Endometrial microvascular endothelial cells (primary cell): Measurements from ENCODE around the gene AGT. TPM values are rescaled to one million over a fixed set of nuclear protein-coding genes. Genes with fewer than 3 reads are reported as not detected.

Source experiments
- in situ Hi-C: cut with HindIII; loops from 2 replicates; pipeline ENCODE4 v1.10.0; 2017; ENCODE audit warnings: low sequenced_read_pairs, low pct_unique_long_range_greater_than_20kb; ENCODE audit errors: inconsistent ontology term
- total RNA-seq: library from RNA; depleted of rRNA; stranded (reverse); fragments of >200 nt; gene quantifications from one replicate; pipeline ENCODE4 v1.2.3, GENCODE V29; 2015; ENCODE audit errors: inconsistent ontology term

Gene AGT
- total RNA-seq, 1 donor from 2014 or later, result not detected

DNA sequence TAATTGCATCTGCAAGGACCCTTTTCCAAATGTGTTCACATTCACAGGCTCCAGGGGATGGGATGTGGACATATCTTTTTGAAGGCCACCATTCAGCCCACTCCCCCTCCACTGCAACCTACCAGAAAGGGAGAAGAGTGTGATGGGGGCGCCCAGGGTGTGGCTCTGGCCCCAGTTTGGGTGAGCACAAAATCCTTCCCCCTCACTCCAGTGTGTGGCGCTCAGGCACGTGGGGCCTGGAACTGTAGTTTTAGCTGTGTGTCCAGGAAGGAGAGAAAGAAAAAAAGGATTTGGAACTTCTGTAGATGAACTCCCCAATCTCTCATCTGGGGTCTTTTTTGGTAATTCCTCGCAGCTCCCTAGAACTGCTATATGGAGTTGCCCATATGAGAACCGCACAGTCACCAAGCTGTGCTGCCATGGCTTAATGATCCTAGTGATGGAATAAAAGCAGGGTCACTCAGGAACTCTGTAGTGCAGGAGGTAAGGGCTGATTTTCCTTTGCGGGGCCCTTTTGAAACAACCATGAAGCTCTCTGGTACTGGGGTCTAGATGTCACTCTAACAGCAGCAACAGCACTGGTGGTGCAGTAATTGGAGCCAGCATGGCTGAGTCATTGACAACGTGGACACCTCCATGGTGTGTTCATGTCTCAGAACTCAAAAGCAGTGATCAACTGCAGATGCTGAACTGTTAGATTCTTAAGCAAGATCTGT lies 17.0 kb downstream of the AGT start:
- in situ Hi-C loops, result no loop called here

DNA sequence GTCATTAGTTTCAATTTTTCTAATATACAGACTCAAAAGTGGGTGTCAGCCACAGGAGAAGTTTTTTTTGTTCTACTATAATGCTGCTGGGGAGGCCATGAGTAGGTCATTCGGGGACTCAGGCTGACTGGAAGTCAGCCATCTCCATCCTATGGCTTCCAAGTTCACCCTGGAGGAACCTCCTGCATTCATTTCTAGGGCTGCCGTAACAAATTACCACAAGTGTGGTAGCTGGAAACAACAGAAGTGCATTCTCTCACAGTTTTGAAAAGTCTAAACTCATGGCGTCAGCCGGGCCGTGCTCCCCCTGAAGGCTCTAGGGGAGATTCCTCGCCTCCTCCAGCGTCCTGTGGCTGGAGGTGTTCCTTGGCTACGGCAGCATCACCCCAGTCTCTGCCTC lies 17.7 kb downstream of the AGT start:
- in situ Hi-C loops, result no loop called here

GRCh38 chr1:230694991-230695390 lies 18.9 kb downstream of the AGT start:
- in situ Hi-C loops, result no loop called here

GRCh38 chr1:230694464-230694863 lies 19.5 kb downstream of the AGT start:
- in situ Hi-C loops, result no loop called here

GRCh38 chr1:230693777-230694176 lies 20.1 kb downstream of the AGT start:
- in situ Hi-C loops, result no loop called here

DNA sequence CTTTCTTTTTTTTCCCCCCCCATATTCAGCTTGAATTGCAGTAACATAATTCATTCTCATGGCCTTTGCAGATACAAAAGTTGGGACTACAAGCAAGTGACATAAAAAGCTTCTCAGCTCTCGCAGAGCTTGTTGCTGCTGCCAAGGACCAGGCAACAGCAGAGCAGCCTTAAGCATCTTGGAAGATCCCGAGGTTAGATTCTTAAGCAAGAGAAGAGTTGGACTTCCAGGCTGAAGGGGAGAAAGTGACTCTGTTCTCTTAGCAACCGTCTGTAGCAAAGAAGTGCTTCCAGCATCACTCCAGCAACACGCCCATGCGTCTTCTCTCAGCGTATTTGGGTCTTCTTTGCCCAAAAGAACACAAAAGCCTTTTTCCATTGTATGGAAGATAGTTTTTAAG lies 20.7 kb downstream of the AGT start:
- in situ Hi-C loops, result no loop called here

- in situ Hi-C loops, result no loop called here
These were observed 22.3 kb downstream of the AGT start for GRCh38 chr1:230691615-230692014.

GRCh38 chr1:230690101-230690500 lies 23.8 kb downstream of the AGT start:
- in situ Hi-C loops, result no loop called here

DNA sequence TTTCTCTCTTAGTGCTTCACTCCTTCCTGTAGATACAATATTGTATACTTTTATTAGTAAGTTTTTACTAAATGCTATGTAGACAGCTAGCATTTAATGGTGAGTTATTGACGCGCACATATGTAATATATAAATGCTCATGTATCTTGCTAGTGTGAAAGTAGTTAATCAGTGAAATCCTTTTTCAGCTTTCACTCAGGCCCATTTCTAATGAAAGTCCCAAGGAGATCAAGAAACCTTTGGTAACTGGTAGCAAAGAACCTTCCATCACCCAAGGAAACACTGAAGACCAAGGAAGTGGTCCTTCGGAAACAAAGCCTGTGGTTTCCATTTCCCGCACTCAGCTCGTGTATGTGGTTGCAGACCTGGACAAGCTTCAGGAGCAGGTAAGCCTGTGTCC lies 27.2 kb downstream of the AGT start:
- in situ Hi-C loops, result no loop called here

GRCh38 chr1:230684998-230685397 lies 28.9 kb downstream of the AGT start:
- in situ Hi-C loops, result no loop called here

- in situ Hi-C loops, result no loop called here
These were observed 29.8 kb downstream of the AGT start for GRCh38 chr1:230684146-230684545.

- in situ Hi-C loops, result no loop called here
These were observed 30.9 kb downstream of the AGT start for GRCh38 chr1:230682882-230683610.

- in situ Hi-C loops, result no loop called here
These were observed 31.6 kb downstream of the AGT start for GRCh38 chr1:230682274-230682673.

DNA sequence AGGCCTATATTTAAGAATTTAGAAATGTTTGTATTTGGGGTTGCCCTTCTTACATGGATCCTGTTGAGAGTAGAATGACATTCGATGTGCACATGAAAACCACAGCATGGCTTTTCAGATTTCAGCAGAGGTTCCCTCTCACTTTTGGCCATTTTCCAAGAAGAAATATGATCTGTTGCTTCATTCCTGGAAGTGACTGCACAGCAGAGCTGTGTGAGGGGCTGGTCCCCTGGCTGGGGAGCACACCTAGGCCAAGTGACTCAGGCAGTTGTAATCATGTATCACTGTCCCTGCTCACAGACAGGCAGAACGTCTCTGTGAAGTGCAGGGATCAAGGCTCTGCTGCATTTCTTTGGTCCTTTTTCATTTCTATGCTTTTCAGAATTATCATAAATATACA lies 32.3 kb downstream of the AGT start:
- in situ Hi-C loops, result no loop called here

DNA sequence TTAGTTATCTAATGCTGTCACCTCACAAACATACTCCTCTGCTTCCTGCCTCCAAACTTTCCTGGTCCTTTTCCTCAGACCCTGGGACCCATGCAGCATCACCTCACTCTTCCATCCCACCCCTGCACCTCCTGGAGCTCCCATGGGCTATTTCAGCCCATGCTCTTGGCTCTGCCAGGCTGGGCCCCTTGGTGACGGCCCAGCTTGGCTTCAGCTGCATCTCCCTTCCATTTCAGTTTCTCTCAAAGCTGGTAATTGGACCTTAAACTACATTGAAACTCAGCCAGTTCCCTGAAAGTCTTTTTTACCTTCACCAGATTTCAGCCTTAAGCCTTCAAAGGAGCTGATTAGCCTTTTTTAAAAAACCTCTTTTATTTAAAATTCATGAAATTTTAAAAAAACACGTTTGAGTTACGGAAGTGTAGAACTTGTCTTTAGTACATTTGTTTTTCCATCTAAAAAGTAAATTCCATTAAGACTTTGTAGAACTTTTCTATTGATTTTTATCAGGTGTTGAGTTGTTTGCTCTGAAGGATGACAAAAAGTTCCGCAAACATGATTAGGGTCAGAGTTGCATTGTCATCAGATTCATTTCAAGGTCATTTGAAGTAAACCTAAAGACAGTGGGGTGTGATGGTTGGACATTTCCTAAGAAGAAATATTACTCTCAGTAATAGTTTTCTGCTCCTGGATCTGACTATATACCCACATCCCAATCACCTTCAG lies 33.5 kb downstream of the AGT start:
- in situ Hi-C loops, result no loop called here

GRCh38 chr1:230679825-230680224 lies 34.1 kb downstream of the AGT start:
- in situ Hi-C loops, result no loop called here

- in situ Hi-C loops, result no loop called here
These were observed 34.7 kb downstream of the AGT start for GRCh38 chr1:230679192-230679591.

DNA sequence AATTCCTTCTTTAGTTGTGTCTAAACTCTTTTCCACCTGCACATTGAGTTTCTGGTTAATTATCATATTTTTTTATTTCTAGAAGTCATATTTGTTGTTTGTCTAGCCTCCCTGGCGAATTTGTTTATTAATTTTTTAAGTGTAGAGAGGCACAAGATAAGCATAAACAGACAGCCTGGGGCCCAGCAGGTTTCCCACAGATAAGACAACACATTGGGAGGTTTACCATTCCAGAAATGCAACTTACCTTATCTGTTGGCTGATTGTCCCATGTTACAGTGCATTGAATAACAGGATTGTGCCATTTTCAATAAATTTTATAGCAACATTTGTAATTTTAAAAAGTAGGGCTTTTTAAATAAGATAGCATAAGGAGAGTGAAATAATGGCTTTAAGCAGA lies 36.7 kb downstream of the AGT start:
- in situ Hi-C loops, result no loop called here

DNA sequence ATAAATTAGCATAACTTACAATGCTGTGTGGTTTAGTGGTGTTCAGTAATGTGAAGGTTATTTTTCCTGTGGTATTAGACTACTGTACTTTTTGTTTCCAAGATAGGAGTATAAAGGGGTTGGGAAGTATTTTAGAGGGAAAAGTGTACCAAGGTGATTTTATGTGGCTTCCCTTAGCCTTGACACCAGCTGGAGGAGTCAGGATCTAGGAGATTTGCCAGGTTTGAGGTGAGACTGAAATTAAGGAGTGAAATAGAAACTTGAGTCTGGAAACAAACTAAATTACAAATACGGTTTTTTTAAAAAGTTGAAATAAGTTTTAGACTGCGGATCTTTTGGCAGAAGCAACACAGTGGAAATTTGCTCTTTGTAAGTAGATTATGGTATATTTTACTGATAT lies 39.3 kb downstream of the AGT start:
- in situ Hi-C loops, result no loop called here

- in situ Hi-C loops, result no loop called here
These were observed 44.4 kb downstream of the AGT start for GRCh38 chr1:230669543-230669942.
